Measurements from ENCODE around the gene CBX8.

Gene CBX8

DNA sequence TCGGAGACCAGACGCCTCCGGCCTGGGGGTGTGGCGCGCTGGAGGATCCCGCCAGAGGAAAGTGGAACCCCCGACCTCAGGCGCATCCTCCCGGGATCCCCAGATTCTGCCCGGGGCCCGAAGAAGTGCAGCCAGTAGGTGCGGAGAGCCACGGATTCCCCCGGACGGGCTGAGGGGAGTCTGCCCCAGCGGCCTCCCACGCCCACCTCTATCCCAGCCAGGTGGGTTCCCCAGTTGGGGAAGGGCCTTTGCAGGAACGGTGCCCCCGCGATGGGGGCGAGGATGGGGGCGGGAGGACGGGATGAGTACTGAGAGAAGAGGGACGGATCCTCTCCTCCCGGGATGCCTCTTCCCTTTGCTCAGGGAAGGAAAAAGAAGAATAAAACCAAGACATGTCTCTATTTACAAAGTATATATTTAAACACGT lies 5.1 kb downstream of the CBX8 start:
- no peak for DNase-seq

DNA sequence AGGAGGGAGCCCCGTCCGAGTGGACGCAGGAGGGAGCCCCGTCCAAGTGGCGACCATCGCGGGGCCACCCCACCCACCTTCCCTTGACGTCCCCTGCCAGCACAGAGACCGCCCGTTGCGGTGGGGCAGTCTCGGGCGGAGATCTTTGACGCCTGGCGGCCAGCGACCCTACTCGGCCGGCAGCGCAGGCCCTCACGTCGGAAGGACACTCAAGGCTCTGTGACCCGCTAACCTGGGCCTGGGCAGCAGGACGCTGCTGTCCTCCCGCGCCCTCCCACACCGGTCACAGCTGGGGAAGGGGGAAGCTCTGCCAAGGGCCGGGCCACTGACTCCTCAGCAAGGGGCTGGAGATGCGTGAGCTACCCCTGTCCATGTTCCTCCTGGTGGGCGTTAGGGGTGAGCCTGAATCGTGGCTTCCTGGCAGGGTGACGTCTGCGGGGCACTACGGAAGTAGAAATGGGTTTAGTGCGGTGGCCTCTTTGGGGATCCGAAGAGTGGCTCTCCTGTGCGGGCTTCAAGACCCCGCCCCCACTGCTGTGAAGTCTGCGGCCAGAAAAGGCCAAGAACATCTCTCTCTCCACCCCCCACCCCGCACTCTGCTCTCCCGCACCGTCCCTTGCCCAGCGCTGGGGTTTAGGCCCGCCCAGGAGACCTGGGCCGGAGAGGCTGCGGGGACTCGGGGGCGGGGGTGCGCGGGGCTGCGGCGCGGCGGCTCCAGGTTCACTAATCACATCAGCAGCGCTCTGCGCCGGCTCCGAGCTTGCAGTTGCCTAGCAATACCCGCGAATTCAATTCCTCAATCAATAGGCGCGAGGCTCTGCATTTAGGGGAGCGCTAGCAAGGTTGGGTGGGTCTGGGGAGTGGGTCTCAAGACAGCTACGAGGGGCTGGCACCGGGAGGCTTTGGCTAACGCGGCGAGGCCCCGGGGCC lies 5.8 kb downstream of the CBX8 start:
- DNase-seq: no peak

DNA sequence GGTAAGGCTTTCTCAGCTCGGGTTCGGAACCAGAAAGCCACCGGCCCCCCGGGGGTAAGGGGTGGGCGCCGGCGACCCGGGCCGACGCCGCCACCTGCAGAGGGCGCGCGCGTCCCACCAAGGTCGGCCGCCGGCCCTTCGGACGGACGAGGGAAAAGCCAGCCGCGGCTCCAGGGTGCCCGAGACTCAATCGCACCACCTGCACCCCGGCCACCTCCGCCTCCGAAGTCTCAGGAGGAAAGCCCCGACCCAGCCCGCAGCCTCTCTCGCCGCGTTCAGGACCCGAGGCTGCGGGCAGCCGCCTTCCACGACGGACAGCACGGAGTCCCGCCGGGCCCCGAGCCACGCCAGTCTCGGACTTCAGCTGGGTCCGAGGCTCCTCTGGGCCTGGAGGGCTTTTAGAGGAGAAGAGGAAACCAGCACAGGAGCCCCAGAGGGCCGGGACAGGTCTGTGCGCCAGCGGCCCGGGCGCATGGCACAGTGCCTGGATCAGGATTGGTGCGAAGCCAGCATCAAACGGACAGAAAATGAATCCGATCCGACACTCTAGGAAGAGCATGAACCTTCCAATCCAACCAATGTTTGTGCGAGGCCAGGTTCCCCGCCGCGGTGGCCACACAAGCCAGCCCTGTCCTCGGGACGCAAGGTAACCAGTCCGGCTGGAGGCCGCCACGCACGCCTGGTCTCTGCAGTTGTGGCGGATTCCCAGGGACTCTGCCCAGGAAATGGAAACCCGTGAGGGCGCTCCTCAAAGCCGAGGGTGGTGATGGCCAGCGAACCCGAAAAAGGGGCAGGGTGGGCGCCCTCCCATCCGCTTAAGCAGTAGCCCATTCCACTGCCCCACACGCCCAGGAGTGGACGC lies 6.7 kb downstream of the CBX8 start:
- peak; percentile 29 for DNase-seq

DNA sequence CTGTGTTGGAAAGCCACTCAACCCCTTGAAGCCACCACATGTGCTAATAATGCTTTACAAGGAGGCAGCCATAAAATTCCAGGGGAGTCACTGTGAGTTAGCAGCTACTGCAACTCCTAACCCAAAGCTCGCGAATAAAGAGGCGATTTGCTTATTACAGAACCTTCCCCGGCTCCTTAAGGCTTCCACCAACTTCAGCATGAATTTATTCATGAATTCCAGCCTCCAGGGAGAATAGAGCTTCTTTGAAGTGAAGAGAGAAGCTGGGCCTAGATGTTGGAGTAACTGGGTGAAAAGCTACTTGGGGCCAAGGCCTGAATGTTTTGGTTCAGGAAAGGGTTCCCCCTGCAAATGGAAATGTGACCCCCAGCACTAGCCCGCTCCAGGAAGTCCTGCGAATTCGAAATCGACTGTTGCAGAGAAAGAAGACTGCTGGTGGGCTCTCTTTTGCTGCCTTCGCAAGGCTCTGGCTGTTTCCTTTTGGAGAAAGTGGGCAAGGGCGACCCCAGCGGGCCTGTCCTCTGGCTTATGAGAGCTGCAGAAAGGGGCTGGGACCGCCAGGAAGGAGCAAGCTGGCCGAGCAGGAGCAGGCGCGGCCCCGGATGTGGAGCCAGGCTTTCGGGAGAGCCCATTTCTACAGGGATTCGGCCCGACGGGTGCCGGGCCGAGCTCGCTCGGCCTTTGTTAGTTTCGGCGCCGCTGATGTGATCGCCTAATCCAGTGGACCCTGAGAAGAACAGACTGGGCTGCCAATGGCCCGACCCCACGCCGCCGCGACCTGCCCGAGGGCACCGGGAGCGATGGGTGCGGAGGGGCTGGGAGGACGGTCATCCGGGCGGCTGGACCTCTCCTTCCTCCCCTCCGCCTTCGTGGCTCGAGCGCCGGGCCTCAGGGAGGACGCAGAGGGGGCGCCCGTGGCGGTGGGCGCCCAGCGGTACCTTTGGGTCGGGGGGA lies 7.6 kb downstream of the CBX8 start:
- no peak for DNase-seq

DNA sequence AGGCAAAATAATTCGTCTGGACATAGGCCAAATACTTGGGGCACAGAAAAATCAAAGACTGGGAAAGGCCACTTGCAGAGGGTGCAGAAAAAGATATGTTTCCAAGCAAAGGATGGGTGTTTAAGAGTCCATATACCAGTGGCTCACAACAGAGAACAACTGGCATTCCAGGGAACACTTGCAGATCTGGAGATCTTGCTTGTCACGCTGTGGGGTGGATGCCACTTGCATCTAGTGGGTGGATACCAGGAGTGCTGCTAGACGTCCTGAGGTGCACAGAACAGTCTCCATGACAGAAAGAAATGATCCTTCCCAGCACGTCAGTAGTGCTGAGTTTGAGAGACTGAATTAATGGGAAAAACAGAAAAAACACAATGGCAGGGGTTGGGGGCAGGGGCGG lies 8.4 kb downstream of the CBX8 start:
- DNase-seq: no peak

DNA sequence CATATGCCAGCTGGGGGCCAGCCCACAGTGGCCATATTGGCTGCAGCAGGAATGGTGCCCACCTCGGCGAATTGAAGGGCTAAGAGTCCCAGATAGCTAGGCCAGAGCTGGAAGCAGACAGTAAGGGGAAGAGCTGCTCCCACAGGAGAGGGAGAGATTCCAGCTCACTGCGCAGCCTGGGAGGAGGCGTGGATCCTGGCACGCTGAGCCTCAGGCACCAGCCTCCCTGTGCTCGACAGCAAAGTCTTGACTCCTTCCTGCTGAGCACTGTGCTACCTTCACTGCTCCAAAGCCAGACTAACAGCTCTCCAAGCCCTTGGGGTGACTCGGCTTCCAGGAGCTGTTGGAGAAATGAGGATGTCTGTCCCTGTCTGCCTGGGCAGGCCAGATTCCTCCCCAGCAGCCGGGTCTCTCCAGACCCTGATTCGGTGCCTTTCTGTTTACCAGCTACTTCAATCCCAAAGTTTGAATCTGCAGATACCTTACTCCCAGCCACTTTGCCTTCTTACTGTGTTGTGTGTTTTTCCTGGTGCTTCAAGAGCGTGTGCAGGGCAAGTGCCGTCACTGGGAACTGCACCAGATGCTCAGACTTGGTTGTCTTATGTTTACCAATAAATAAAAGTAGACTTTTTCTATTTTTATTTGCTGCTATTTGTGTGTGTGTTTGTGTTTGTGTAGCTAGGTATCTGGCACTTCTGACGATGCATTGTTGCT lies 9.8 kb downstream of the CBX8 start:
- DNase-seq: no peak

DNA sequence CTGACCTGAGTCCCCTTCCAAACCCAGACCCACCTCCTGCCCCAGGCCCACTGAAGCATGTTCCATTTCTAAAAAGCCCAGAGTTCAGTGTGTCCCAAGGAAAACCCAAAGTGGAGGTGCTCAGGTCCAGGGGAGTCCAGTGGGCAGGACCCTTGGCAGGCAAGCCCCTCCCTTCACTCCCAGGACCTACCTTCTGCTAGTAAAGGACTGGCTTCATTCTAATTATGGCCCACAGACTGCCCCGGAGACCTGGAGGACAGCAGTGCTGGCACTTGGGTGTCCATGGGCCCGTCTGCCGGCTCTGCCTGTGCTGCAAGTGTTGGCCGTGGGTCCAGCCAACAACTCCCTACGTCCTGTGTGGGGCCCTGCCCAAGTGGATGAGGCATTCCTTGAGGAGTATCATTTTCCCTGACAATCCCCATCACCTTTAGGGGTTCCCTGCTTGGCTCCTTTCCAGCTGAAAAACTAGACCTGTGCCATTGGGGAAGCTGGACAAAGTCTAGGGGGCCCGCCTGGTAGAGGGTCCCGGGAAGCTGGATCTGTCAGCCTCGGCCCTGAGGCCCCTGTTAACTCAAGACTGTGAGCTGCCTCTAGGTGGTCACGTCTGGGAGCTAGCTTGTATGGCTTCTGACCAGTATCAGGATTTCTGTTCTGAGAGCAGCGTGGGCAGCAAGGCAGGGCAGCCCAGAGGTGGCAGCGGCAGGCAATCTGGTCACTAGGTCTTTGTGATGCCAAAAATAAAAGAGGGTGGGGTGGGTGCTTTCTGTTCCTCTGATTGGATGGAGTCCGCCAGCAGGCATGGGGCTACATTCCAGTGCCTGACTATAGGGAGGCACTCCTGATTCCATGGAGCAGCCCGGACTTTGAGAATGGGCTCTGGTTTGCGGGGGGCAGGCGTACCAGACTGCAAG lies 10.7 kb downstream of the CBX8 start:
- DNase-seq: no peak

DNA sequence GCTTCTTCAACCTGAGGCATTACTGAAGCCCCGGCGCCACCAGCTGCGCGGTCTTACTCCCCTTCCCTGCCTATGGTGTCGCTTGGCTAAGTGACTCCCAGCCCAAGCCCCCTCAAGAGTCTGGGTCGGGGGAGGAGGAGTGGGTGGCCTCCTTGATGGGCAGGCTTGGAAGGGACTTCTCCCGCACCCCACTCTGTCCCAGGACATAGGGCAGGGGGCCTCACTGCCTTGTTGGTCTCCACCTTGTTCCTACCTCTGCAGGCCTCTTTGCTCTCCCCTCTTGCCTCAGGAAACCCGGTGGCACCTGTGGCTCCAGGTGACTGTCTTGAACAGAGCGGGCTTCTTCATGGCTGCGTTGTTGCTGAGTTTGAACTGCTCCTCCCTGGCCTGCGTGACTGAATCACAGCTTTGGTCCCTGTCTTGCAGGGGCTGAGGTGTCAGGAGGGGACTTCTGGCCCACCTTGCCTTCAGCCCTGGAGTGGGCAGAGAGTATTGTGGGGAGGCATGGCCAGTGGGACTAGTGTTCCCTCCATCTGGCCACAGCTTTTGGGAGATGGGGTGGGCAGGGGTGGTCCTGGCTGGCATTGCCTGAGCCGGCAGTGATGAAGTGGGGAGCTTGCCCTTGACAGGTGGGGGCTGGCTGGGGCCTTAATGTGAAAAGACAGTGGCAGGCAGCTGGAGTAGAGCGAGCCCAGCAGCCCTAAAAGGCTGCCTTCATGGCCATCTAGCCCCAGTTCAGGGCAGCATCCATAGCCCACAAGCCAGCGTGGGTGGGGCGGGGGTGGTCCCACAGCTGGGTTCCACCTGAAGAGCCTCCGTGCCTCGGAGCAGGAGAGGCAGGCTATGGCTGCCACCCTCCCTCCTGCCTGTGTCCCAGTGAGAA lies 11.6 kb downstream of the CBX8 start:
- DNase-seq: no peak

DNA sequence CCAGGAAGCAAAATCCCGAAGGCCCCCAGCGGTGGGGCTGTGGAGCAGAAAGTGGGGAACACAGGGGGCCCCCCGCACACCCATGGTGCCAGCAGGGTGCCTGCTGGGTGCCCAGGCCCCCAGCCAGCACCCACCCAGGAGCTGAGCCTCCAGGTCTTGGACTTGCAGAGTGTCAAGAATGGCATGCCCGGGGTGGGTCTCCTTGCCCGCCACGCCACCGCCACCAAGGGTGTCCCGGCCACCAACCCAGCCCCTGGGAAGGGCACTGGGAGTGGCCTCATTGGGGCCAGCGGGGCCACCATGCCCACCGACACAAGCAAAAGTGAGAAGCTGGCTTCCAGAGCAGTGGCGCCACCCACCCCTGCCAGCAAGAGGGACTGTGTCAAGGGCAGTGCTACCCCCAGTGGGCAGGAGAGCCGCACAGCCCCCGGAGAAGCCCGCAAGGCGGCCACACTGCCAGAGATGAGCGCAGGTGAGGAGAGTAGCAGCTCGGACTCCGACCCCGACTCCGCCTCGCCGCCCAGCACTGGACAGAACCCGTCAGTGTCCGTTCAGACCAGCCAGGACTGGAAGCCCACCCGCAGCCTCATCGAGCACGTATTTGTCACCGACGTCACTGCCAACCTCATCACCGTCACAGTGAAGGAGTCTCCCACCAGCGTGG lies 12.4 kb downstream of the CBX8 start:
- DNase-seq: no peak

DNA sequence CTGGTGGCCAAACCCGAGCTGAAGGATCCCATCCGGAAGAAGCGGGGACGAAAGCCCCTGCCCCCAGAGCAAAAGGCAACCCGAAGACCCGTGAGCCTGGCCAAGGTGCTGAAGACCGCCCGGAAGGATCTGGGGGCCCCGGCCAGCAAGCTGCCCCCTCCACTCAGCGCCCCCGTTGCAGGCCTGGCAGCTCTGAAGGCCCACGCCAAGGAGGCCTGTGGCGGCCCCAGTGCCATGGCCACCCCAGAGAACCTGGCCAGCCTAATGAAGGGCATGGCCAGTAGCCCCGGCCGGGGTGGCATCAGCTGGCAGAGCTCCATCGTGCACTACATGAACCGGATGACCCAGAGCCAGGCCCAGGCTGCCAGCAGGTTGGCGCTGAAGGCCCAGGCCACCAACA lies 13.0 kb downstream of the CBX8 start:
- DNase-seq: no peak

DNA sequence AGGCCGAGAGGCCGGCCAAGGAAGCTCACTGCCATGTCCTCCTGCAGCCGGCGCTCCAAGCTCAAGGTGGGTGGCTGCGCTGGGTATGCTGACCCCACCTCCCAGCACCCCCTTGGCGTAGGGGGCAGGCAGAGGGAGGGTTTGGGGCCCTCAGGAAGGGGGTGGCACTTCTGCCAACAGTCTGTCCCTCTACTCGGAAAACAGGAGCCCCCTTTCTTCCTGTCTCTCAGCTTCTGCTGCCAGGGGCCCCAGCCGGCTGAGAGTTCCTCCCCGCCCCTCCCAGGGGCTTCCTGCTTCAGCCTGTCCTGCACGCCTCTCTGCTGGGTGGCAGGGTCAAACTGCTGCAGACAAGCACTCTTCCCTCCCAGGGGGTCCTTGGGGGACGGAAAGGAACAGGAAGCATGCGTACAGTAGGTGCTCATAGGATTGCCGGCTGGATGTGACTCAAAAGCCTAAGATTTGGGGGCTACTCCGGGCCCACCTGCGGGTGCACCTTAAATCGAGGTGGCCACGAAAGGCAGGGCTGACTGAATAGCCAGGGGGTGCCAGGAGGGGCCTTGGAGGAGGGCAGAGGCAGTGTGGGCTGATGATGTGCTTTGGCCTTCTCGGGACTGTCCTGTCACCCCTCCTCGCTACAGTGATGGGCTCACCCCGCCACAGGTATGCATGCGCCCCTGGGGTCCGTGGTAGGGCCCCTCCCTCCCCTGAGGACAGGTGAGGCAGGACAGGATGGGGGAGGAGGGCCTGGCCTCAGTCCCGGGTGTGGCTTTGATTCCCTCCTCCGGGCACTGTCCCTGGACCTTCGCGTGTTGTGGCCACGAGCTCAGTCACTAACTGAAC lies 14.9 kb downstream of the CBX8 start:
- no peak for DNase-seq

DNA sequence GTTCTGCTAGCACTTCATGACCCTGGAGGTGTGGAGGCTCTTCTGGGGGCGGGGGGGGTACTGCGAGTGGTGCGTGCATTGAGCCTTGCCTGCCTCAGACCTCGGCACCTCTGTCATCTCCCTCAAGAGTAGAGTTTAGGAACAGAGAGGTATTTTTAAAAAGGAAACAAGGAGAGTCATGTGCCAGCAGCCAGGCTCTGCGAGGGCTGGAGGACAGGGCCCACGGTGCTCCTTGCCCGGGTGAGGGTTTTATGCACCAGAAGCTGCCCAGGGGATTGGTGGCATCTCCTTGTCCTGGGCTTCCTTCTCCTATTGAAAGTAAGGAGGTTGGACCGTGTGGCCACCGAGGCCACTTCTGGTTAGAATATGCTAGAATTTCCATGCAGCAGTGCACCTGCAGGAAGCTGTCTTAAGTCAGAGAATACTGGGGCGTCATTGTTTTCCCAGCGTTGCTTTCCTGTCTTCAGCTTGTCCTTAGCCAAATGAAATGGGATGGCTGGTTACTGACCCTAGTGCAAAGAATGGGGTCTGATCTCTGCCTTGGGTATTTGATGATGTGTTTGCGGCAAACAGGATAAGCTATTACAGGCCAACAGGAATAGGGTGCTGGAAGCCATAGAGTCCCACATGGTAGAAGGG lies 15.7 kb downstream of the CBX8 start:
- DNase-seq: no peak

DNA sequence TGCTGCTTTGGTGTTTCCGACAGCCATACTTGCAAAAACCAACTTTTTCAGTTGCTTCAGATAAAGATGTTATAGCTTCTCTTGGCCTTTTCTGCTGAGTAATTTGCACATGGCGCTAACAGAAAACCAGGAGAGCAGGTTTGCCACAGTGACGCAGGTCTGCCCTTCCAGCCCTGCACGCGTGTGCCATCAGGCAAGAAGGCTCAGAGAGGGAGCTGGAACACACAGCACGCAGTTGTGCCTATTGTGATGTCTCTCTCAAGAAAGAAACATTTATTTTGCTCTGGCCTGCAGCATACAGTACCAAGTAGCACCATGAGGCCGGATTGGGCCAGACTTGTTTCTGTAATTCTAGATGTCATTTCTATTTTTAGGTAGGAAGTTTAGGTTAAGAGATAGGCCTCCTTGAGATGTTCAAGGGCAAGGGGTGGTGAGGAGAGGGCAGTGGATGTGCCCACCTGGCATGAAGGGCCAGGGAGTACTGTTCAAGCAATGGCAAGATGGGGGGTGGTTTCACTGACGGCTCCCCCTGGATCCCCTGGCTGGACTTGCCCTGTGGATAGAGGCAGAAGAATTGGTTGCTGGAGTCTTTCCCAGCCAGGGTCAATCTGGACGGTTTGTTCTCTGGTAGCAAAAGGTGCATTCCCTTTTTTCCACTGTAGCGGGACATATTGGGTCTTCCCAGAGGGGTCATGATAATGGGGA lies 17.1 kb downstream of the CBX8 start:
- DNase-seq: no peak

DNA sequence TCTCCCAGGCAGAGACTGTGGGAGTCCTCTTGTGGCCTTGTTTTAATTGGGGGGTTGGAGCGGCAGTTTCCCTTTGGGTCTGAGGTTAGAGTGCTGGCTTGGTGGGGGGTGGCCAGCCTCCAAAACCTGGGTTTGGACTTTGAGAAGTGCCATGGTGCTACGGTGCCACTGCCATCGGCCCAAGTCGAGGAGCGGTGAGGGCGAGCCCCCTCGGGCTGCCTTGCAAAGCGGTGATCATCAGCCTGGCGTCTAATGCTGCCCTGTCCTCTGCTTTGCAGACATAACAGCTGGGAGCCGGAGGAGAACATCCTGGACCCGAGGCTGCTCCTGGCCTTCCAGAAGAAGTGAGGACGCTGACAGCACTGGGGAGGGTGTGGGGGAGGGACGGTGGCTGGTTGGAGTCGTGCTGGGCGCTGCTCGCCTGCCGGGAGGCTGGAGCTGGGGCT lies 17.8 kb downstream of the CBX8 start:
- no peak for DNase-seq

DNA sequence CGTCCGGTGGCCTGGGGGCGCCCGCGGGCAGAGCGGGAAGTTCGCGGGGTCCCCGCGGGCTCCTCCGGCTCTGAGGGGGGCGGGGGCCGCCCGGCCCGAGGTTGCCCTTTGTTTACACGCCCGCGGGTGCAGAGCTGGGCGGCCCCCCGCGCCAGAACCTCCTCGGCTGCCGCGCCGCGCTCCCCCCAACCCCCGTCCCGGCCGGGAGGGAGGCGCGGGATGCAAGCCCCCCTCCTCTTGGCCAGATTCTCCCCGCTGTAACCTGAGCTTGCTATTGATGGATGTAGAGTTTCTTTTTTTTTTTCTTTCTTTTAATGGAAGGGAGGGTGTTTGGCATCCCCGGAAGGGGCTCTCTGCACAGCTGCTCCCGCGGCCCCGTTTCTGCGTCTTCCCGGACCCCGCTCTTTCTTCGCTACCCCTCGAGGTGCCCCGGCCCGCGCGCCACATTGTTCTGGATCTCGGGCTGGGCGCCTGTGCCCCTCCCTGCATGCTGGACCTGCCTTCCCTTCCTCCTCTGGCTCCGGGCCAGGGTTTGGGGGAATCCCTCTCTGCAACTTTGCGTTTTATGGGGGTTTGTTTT lies 18.3 kb downstream of the CBX8 start:
- DNase-seq: no peak

DNA sequence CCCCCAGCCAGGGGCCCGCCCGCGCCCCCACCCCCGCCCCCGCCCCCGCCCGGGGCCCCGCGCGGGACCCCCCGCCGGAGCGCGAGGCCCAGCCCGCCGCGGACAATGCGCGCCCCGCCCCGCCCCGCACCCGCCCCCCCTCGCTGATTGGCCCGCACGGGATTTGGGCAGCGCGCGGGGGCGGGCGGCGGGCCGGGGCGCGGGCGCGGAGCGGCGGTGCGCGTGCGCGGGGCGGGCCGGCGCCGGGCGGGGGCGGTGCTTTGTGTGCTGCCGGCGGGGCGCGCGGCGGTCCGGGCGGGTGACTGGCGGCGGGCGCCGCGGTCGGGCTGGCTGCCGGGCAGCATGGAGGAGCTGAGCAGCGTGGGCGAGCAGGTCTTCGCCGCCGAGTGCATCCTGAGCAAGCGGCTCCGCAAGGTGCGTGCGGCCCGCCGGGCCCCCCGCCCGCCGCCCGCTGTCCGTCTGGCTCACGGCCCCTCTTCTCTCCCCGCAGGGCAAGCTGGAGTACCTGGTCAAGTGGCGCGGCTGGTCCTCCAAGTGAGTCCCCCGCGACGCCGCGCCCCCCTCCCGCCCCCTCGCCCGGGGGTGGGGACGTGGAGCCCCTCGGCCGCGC lies 18.9 kb downstream of the CBX8 start, which contains the start of gene CBX2:
Gene CBX2 (plus strand): TSS at position 255 of the 610 bp plus-strand sequence. CDS start 88 bp downstream, at position 343.
- DNase-seq: peak; percentile 79

Measured in inflammatory macrophage treated with lipopolysaccharide for 4 hours (primary cell).